Activated gamma-delta T cell treated with Interleukin-2 at 50 U/mL for 16 hours (primary cell): Measurements from ENCODE around the gene MEF2C.

Experiments
- DNase-seq: peaks from one replicate; pipeline ENCODE4 v3.0.0-alpha.2; 2020

The MEF2C gene

DNA sequence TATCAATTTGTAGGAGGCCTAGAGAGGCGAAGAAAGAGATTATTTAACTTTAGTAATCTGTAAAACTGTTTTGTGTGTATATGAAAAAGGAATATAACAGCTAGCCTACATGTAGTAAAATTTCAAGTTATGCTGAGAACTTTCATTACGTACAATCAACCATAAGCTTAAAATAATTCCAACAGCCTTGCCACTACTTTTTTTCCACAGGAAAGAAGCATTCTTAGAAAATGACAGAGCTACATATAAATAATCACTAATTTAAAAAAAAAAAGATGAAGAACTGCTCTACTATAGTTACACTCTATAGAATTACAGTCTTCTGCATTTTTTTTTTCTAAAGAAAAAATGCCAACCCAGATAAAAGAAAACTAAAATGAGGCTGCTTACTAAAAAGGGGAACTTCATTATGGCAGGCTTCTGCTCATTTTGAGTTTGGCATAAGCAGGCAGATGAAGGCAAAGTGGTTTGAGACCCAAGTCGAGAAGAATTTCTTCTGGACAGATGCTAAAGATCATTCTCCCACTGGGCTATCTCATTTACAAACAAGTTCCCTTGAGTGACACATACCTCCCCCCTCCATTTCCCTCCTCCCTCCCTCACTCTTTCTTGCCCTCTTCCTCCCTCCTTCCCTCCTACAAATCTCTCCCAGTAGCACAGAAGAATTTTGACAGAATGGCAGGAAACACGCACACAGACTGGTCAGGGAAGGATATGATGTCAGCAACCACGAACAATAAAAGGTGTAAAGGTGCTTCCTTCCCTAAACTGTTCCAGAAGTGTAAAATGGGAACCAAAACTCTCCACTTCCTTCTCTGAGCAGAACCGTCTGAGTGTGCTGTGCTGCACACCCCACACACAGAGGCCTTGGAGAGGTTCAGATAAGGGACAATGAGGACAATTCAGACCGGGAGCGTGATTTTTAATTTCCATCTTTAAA lies 56.1 kb downstream of the MEF2C start:
- DNase-seq, result no peak

DNA sequence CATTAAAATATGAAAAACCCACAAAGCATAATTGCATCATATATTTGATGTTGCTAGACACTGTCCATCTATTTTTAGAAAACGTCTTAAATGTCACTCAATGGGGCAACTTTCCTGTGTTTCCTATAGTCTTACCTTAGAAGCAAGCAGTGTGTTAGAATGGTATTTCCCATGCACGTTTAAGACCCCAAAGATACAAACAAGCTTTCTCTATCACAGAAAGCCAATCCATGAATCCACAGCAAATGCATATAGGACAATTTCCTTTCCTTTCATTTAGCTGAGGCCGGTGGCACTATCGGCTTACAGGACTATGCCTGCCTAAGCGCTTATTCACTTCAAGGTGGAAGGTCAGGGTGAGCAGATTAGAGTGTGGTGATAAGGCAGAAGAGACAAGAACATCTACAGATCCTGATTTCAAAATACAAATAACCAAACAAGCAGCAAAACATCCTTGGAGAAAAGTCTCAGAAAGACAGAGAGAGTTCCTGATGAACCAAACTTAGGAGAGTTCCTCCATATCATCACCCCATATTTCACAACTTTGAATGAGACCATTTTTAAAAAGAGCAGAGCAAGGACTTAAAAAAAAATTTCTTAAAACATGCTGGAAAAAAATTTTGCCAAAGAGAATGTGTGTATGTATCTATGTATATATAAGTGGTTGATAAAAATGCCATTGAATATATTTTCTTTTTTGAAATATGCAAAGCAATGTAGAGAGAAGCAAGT lies 57.2 kb downstream of the MEF2C start:
- DNase-seq, result no peak

DNA sequence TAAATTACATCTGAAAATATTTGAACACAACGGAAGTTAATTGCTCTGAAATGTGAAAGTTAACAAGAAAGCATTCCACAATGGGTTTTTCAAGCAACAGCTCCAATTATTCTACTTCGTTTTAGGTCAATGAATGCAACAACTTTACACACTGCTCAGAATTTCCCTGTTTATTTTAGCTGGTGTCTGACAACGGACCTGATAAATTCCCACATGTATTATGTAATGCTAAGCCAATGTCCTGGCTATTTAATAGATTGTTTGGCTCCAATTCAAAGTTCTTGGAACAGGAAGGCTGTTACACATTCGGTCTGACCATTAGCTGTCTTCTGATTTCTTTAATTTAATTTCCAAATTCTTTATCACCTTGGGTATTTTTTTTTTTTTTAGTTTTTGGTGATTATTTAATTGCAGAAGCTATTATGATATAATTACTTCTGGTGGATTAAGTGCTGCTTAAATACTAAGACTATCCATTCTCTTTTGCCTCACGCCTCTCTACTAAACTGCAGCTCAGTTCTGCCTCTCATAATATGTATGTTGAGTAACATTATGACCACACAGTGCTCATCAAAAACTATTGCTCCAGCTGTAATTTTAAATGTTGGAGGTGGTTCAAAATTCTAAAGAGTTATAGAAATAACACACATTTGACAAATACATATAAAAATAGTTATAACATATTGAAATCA lies 57.9 kb downstream of the MEF2C start:
- no peak for DNase-seq

GRCh38 chr5:88824141-88824540 lies 58.8 kb downstream of the MEF2C start:
- DNase-seq, result no peak

GRCh38 chr5:88823201-88823600 lies 59.8 kb downstream of the MEF2C start:
- no peak for DNase-seq

DNA sequence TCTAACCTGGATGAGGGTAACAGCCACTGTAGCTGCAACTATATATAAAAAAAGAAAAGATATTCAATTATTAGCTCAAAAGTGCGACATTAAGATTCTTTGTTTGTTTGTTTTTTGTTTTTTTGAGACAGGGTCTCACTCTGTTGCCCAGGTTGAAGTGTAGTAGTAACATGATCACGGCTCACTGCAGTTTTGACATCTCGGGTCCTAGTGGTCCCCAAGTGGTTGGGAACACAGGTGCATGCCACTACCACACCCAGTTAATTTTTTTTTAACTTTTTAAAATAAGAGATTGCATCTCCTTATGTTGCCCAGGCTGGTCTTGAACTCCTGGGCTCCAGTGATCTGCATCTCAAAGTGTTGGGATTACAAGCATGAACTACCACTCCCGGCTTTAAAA lies 61.8 kb downstream of the MEF2C start:
- no peak for DNase-seq

GRCh38 chr5:88820581-88820980 lies 62.4 kb downstream of the MEF2C start:
- DNase-seq, result no peak

DNA sequence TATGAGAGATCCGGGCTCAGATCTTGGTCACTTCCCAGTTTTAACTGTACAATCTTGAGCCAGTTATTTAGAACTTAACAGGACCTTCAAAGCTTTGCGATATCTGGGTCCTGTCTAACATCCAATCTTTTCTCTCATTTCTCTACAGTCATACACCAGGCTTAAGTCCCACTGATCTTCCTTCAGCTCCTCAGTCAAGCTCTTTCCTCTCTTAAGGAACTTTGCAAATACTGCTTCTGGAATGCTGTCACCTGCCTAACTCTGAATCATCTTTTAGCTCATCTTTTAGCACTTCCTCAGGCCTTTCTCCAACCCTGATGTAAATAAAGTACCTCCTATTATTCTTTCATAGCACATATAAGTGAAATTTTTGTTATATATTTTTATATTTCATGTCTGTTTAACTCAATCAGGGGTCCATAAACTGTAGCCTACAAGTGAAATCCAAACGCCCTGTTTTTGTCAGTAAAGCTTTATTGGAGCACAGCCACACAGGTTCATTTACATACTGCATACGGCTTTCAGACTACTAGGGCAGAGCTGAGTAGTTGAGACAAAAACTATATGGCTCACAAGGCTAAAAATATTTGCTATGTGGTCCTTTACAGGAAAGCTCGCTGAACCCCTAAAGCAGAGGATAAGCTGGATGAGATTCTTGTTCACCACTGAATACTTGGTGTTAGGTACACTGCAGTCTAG lies 63.5 kb downstream of the MEF2C start:
- no peak for DNase-seq

- DNase-seq, result no peak
These were observed 64.7 kb downstream of the MEF2C start for GRCh38 chr5:88818296-88818695.

GRCh38 chr5:88816195-88816594 lies 66.8 kb downstream of the MEF2C start:
- no peak for DNase-seq

DNA sequence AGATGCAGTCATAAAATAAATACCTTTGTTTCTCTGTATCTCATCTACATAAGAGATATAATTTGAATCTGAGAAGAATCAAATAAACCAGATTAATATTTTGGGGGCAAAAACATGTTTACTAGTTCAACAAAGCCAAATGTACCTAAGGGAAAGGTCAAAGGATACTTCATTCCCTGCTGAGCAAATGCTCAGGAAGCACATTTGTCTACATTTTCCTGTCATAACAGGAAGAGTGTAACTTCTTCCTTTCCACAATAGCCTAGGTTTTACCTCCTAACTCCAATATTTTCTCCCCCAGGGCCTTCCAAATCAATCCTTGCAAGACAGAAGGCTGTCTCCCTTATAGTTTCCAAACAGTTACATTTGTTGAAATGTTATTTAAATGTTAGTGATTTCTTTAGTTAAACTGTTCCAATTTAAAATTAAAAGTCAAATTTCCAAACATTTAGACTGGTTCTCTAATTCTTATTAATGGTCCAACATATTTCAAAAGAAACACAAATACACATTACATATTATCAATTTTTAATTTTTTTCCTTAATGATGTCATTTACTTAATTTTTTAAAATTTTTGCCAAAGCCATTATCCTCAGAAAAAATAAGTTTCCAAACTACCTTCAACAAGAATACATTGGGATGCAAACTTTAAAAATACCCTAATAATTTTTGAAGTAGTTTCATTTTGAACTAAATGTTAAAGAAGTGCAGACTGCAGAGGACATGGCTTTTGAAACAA lies 67.8 kb downstream of the MEF2C start:
- DNase-seq, result no peak

- no peak for DNase-seq
These were observed 69.0 kb downstream of the MEF2C start for GRCh38 chr5:88813805-88814575.

- no peak for DNase-seq
These were observed 69.7 kb downstream of the MEF2C start for GRCh38 chr5:88813244-88813643.

- DNase-seq, result no peak
These were observed 74.8 kb downstream of the MEF2C start for GRCh38 chr5:88808153-88808552.

DNA sequence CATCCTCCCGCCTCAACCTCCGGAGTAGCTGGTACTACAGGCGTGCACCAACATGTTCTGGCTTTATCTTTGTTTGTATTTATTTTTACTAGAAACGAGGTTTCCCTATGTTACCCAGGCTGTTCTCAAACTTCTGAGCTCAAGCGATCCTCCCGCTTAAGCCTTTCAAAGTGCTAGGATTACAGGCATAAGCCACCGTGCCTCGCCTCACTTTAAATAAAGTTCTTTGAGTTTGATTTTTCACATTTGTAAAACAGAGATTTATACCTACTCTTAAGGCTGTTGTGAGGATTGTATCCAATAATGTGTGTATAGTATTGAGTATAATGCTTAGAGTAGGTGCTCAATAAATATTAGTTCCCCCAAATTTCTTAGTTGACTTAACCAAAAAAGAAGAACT lies 75.7 kb downstream of the MEF2C start:
- no peak for DNase-seq

DNA sequence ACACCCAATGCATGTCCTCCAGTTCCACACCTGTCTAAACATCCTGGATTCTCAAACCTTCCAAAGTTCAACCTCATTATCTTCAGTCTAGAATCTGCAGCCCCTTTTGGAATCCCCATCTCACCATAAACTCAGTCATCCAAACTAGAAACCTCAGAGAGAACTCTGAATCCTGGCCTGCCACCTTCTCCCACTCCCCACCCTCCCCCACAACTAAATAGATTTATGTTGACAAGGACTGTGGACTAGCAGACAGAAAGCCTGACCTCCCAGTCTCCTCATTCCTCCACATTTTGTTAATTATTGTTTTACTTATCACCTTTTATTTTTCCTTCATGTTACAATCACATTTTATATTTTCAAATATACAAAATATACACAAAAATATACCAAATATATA lies 76.6 kb downstream of the MEF2C start:
- no peak for DNase-seq

- no peak for DNase-seq
These were observed 77.7 kb downstream of the MEF2C start for GRCh38 chr5:88805151-88805784.

GRCh38 chr5:88804444-88804843 lies 78.5 kb downstream of the MEF2C start:
- DNase-seq, result no peak

DNA sequence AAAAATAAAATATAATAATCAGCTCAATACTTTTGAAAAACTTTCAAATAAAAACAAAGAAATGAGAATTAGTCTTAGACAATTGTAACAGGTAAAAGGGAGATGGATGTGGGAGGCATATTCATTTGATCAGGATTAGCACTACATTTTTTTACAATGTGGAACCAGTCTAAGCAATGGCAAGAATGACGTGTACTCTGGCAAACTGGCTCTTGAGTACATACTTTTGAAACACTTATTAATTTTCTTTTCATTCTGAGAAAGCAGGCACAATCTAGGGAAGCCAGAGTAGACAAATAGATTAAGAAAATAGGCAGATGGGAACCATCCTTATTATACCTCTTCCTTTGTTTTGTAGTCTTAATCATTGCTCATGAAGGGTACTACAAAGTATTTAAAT lies 79.7 kb downstream of the MEF2C start:
- no peak for DNase-seq

DNA sequence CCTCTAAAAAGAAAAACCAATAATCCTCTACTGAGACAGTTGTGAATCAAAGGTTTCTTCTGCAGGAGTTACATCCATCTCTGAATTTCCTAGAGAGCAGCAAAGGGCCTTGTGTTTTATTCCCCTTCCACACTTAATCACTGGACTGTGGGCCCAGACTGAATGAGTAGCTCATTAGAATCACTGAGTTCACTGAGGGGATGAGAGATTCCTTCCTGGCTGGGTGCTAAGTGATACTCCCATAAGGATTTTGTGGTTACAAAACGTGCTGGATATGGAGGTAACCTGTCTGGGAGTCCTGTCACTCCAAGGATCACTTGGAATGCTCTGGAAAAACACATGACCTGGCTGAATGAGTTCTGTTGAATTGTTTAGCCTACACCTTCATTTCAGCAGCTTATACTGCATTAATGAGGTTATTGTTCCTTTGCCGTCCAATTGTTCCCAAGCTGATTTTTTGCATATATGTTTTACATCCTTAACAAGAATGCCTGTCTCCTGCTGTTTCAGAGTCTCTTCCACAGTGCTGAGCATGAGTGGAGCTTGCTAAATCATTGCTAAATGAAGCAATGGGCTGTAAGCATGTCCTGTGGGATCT lies 82.9 kb downstream of the MEF2C start:
- DNase-seq, result no peak
